LNCAP (cell line): Measurements from ENCODE around the gene TMEM203.

Experiments used
- TF ChIP-seq, protein P1 (sequence below): fragments of 450-650 bp; IDR thresholded peaks from 2 replicates; pipeline ENCODE4 v1.5.1; 2017; ENCODE audit warnings: mild to moderate bottlenecking

The TMEM203 gene

DNA sequence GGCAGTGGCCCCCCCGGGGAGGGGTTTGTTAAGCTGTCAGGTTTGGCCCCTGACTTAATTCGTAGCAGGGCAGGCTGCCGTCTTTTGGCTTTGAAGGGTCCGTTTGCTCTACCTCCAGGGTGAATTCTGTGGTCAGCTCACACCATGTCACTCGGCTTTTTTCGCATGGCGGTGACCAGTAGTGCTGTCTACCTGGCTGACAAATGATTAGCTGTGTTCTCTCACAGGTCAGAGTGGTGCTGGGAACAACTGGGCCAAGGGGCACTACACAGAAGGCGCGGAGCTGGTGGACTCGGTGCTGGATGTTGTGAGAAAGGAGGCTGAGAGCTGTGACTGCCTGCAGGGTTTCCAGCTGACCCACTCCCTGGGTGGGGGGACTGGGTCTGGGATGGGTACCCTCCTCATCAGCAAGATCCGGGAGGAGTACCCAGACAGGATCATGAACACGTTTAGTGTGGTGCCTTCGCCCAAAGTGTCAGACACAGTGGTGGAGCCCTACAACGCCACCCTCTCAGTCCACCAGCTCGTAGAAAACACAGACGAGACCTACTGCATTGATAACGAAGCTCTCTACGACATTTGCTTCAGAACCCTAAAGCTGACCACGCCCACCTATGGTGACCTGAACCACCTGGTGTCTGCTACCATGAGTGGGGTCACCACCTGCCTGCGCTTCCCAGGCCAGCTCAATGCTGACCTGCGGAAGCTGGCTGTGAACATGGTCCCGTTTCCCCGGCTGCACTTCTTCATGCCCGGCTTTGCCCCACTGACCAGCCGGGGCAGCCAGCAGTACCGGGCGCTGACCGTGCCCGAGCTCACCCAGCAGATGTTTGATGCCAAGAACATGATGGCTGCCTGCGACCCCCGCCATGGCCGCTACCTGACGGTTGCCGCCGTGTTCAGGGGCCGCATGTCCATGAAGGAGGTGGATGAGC lies 37.1 kb upstream of the TMEM203 start:
- TF ChIP-seq, protein P1, sequence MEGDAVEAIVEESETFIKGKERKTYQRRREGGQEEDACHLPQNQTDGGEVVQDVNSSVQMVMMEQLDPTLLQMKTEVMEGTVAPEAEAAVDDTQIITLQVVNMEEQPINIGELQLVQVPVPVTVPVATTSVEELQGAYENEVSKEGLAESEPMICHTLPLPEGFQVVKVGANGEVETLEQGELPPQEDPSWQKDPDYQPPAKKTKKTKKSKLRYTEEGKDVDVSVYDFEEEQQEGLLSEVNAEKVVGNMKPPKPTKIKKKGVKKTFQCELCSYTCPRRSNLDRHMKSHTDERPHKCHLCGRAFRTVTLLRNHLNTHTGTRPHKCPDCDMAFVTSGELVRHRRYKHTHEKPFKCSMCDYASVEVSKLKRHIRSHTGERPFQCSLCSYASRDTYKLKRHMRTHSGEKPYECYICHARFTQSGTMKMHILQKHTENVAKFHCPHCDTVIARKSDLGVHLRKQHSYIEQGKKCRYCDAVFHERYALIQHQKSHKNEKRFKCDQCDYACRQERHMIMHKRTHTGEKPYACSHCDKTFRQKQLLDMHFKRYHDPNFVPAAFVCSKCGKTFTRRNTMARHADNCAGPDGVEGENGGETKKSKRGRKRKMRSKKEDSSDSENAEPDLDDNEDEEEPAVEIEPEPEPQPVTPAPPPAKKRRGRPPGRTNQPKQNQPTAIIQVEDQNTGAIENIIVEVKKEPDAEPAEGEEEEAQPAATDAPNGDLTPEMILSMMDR = no peak

DNA sequence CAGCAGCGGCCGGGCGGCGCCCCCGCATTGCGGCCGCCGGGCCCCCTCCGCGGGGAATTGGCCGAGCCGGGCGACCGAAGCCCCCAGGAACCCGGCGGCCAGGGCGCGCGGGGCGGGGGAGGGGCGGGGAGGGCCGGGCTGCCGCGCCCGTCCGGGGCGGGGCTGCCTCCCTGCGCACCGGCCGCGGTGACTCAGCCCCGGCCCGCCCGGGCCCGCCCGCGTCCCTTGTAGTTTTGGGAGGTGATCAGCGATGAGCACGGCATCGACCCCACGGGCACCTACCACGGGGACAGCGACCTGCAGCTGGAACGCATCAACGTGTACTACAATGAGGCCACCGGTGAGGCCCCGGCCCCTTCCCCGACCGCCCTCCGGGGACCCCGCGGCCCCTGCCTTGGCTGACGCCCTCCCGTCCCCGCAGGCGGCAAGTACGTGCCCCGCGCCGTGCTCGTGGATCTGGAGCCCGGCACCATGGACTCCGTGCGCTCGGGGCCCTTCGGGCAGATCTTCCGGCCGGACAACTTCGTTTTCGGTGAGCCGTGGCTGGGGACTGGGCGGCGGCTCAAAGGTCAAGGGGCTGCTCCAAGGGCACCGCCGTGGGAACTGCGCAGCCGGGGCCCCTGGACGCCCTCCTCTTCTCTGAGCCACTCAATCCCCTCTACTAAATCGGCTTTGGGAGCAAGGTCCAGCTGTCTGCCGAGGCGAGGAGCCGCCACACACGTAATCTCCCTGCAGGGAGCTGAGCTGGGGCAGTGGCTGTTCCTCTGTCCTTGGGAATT lies 36.2 kb upstream of the TMEM203 start:
- TF ChIP-seq, protein P1 = no peak

DNA sequence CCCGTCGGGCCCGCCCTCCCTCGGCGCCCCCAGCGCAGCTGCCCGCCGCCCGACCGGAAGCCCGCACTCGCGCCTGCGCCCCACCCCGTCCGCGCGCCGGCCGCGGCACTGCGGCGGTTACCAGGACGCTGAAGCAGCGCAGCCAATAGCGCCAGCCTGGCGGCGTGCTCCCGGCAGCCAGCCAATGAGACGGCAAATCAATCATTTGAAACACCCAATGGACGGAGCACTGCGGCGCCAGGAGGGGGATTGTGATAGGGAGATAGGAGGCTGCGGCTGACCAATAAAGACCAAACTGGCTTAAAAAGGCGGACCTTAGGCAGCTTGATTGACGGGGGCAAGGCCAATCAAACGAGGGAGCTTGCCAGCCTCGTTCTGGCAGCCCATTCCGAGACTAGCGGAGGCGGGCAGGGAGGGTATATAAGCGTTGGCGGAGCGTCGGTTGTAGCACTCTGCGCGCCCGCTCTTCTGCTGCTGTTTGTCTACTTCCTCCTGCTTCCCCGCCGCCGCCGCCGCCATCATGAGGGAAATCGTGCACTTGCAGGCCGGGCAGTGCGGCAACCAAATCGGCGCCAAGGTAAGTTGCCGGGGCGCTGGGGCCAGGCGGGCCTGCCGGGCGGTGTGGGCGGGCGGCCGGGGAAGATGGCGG lies 35.5 kb upstream of the TMEM203 start, which contains the start of gene TUBB4B:
TUBB4B (plus strand) TSS at position 447 of the 649 bp plus-strand sequence; CDS start at position 521, 74 bp downstream.
- TF ChIP-seq, protein P1 = no peak

DNA sequence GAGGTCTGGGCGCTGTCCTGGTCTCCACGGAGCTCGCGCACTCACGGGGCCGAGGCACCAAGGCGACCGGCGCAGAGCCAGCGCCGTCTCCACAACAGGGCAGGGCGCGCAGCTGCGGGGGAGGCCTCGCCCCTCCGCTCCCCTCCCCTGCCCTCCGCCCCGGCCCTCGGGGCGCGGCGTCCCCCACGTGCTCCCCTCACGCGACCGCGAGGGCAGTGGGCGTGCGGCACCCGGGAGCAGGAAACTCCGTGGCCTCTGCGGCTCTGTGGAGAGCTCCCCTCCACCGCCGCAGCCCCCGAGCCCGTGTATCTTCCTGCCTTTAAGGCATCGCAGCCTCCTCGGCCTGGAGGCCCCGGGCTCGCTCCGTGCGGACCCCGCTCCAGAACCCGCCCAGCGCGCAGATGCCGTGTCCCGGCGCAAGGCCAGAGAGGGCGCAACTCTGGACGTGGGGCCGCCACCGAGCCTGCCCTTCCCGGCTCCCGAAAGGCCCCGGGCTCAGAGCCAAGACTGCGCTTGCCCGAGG lies 34.9 kb upstream of the TMEM203 start:
- TF ChIP-seq, protein P1 = no peak

DNA sequence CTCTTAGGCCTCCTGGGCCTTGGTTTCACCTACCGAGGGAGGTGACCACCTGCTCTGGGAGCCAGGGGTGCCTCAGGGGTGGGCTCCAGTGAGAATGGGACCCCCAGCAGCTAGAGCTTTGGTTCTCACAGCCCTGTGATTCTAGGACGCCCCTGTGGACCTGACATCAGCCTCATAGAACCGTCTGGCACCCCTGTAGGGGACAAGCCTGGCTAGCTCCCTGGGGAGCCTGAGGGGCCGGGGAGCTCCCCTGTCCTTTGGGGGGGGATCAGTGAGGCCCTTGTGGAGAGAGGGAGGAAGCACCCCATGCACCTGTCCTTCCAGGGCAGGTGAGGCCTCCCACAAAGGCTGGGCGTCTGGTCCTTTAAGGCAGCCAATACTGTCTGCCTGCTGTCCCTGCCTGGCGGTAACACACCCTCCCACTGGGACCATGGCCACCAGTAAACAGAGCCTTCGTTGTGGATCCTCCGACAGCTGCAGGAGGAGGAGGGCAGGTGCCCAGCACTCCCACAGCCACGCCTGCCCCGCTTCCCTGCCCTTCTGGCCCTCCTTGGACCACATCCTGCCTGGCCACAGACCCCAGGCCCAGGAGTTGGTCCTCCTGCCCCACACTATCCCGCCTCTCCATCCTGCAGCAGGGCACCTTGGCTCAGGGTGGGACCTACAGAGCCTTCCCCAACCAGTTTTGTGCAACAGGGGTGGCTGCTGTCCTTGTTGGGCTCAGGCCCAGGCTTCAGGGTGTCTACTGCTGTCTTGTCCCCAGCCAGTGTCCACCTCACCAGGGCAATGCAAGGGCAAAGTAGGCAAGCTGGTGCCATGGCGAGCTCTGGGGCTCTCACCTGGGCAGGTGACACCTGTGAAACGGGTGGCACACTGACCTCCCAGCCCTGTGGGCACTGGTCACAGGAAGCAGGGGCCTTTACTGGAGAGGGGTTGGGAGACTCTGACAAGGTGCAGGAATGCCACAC lies 32.6 kb upstream of the TMEM203 start:
- TF ChIP-seq, protein P1 = no peak

DNA sequence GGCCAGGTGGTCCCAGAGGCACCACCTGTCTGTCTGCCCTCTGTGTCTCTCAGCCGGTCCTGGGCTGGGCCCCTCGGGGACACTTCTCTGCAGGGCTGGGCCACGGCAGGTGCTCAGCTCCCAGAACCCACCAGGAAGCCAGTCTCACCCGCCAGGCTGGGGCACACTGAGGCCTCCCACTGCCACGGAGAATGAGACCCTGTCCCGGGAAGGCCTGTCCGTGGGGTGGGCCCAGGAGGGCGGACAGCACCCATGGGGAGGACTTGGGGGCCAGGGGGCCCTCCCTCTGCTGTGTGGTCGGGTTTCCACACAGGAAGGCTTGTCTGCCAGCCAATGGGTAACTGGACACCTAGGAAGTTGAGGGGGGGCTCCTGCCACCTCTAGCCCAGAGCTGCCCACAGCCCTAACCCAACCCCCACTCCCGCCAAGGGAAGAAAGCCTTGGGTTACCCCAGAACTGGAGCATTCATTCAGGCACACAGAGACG lies 31.5 kb upstream of the TMEM203 start:
- TF ChIP-seq, protein P1 = no peak
